ENCODE measurements around the gene MRPL4.

DNA sequence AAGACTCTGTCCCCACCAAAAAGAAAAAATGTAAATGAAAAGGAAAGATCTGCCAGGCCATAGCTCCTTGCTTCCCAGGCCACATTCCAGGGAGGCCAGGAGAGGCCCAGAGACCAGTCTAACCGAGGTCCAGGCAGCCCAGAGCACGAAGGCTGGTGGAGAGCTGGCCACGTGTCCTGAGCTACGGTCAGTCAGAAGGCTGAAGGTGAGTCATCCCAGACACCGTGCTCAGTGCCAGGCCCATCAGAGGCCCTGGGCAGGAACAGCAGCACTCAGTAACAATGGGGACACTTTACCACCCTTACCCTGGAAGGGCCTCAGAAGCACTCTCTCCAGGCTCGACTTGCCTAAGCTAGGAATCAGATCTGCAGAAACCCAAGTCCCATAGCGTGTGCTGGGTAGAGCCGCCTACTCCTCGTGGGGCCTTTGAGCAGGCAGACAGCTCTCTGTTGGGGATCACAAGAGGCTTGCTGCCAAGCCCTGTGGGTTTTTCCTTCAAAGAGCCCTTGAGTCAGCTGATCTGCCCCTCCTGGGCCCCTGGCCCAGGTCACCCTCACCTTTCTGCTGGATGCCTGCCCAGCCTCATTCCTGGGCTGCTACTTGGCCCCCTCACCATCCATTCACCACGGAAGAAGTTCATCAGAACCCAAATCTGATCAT, 45.7 kb upstream of the MRPL4 start:
- TF ChIP-seq, protein P1, sequence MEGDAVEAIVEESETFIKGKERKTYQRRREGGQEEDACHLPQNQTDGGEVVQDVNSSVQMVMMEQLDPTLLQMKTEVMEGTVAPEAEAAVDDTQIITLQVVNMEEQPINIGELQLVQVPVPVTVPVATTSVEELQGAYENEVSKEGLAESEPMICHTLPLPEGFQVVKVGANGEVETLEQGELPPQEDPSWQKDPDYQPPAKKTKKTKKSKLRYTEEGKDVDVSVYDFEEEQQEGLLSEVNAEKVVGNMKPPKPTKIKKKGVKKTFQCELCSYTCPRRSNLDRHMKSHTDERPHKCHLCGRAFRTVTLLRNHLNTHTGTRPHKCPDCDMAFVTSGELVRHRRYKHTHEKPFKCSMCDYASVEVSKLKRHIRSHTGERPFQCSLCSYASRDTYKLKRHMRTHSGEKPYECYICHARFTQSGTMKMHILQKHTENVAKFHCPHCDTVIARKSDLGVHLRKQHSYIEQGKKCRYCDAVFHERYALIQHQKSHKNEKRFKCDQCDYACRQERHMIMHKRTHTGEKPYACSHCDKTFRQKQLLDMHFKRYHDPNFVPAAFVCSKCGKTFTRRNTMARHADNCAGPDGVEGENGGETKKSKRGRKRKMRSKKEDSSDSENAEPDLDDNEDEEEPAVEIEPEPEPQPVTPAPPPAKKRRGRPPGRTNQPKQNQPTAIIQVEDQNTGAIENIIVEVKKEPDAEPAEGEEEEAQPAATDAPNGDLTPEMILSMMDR (conservative IDR thresholded peaks at IDR 0.05; ENCODE audit: low read depth, low read length), result no peak
- TF ChIP-seq EZH2 (IDR thresholded peaks at IDR 0.05; ENCODE audit: borderline replicate concordance, low read depth, low read length, poor library complexity, severe bottlenecking), result no peak

Measured in A673 (cell line).